ENCODE measurements around the gene OSCP1.
A peak's percentile ranks its signal among the peaks of the same experiment; 100 is the strongest.

The OSCP1 gene

GRCh38 chr1:36386265-36387140, 63.7 kb downstream of the OSCP1 start:
- DNase-seq (ENCODE audit: insufficient read length, low spot score) = peak; percentile 94
- peak; percentile 31 for FAIRE-seq

- DNase-seq (ENCODE audit: insufficient read length, low spot score) (peak; percentile 82), FAIRE-seq (peak; percentile 38)
Measured at GRCh38 chr1:36385410-36386264, 64.6 kb downstream of the OSCP1 start, which contains the start of gene STK40. STK40 (minus strand) TSS chr1:36385924; CDS start chr1:36361332, 24,592 bp downstream.

GRCh38 chr1:36384542-36385409, 65.5 kb downstream of the OSCP1 start:
- DNase-seq (ENCODE audit: insufficient read length, low spot score) = no peak
- FAIRE-seq = no peak

- DNase-seq (ENCODE audit: insufficient read length, low spot score) = no peak
- FAIRE-seq = no peak
Measured at GRCh38 chr1:36383240-36383639, 67.0 kb downstream of the OSCP1 start.

- no peak for FAIRE-seq
- no peak for DNase-seq (ENCODE audit: insufficient read length, low spot score)
Measured at GRCh38 chr1:36382669-36383068, 67.6 kb downstream of the OSCP1 start.

GRCh38 chr1:36382231-36382630, 68.0 kb downstream of the OSCP1 start:
- DNase-seq (ENCODE audit: insufficient read length, low spot score) = no peak

GRCh38 chr1:36381405-36381804, 68.8 kb downstream of the OSCP1 start:
- DNase-seq (ENCODE audit: insufficient read length, low spot score) (no peak), FAIRE-seq (no peak)

More at GRCh38 chr1:36382231-36382630, 68.0 kb downstream of the OSCP1 start:
- no peak for FAIRE-seq

GRCh38 chr1:36380782-36381181, 69.5 kb downstream of the OSCP1 start:
- DNase-seq (ENCODE audit: insufficient read length, low spot score) (no peak), FAIRE-seq (no peak)

- DNase-seq (ENCODE audit: insufficient read length, low spot score) (no peak), FAIRE-seq (no peak)
Measured at GRCh38 chr1:36380143-36380619, 70.1 kb downstream of the OSCP1 start.

- DNase-seq (ENCODE audit: insufficient read length, low spot score) = no peak
- FAIRE-seq = no peak
Measured at GRCh38 chr1:36377791-36378492, 72.3 kb downstream of the OSCP1 start.

GRCh38 chr1:36372617-36373016, 77.6 kb downstream of the OSCP1 start:
- FAIRE-seq (no peak), DNase-seq (ENCODE audit: insufficient read length, low spot score) (no peak)

- FAIRE-seq (no peak), DNase-seq (ENCODE audit: insufficient read length, low spot score) (no peak)
Measured at GRCh38 chr1:36369061-36369861, 81.0 kb downstream of the OSCP1 start.
